Spinal cord (tissue), 10 donors: Measurements from ENCODE around the gene SYNCRIP. TPM values are rescaled to one million over a fixed set of nuclear protein-coding genes. Genes with fewer than 3 reads are reported as not detected.

Experiments used
- DNase-seq, 6 donors: peaks; one replicate each; pipeline versions ENCODE4 v3.0.0 to v3.0.0-alpha.2; 2013 to 2015; ENCODE audit warnings: low spot score in 6 of 6, low read depth in 4 of 6
- H3K27ac ChIP-seq: one replicate; pipeline ENCODE4 v1.5.1; 2013; ENCODE audit warnings: low read depth, low read length, control low read depth
- H3K27me3 ChIP-seq: one replicate; pipeline ENCODE4 v1.6.1; 2013; ENCODE audit warnings: low read length; ENCODE audit not compliant: control insufficient read depth, insufficient read depth
- H3K36me3 ChIP-seq: one replicate; pipeline ENCODE4 v1.6.1; 2013; ENCODE audit warnings: low read length; ENCODE audit not compliant: control insufficient read depth, insufficient read depth
- H3K4me1 ChIP-seq: one replicate; pipeline ENCODE4 v1.6.1; 2013; ENCODE audit warnings: low read length; ENCODE audit not compliant: control insufficient read depth, insufficient read depth
- H3K4me3 ChIP-seq: one replicate; pipeline ENCODE4 v1.5.1; 2013; ENCODE audit warnings: low read depth, low read length, control low read depth
- H3K9me3 ChIP-seq: one replicate; pipeline ENCODE4 v1.6.1; 2013; ENCODE audit warnings: low read length; ENCODE audit not compliant: control insufficient read depth, insufficient read depth
- WGBS: methylation state at CpG from one replicate; pipeline ENCODE4 v1.1.5; 2013; ENCODE audit warnings: missing lambda C conversion rate; ENCODE audit not compliant: insufficient coverage; 5-methylcytosine and 5-hydroxymethylcytosine counted together
- polyA plus RNA-seq, 2 donors: library from polyadenylated mRNA; unstranded; fragments of 120-200 nt; gene quantifications; one replicate each; pipeline ENCODE4 v1.2.1, GENCODE V29; 2013; ENCODE audit not compliant: insufficient read length in 2 of 2
- total RNA-seq, 2 donors: library from RNA; depleted of rRNA in 1 of 2; stranded (reverse); fragments of 120-200 nt in 1 of 2; fragments of >200 nt in 1 of 2; gene quantifications; one replicate each; pipeline versions ENCODE4 v1.2.3 to v1.2.4, GENCODE V29; 2013 to 2014
- donor health status: healthy.

The SYNCRIP gene
- total and polyA plus RNA-seq, 4 donors = 60.8 to 104 (median 75.7) TPM

- no peak overlapping the region for H3K4me3 ChIP-seq
- no peak overlapping the region for H3K27ac ChIP-seq
- H3K4me1 ChIP-seq = no peaks in the 10 kb centered on the region
- no peaks in the 10 kb centered on the region for H3K27me3 ChIP-seq
- peaks cover 2% of the 10 kb centered on the region for H3K36me3 ChIP-seq
- DNase-seq = no peak
- H3K9me3 ChIP-seq = no peaks in the 10 kb centered on the region
Measured at GRCh38 chr6:85672050-85672449, 29.4 kb upstream of the SYNCRIP start.

- H3K9me3 ChIP-seq = no peaks in the 10 kb centered on the region
- H3K4me3 ChIP-seq = no peak overlapping the region
- no peaks in the 10 kb centered on the region for H3K27me3 ChIP-seq
- 27% methylated on average over 1 of the region's 3 CpGs for WGBS
- DNase-seq = peak in 2 of 6 donors; percentile 3 to 22
- no peaks in the 10 kb centered on the region for H3K4me1 ChIP-seq
- peaks cover 6% of the 10 kb centered on the region for H3K36me3 ChIP-seq
- H3K27ac ChIP-seq = no peak overlapping the region
Measured at GRCh38 chr6:85670573-85670972, 27.9 kb upstream of the SYNCRIP start.

- Histone ChIP-seq H3K4me3 (no peak overlapping the region), H3K9me3 (no peaks in the 10 kb centered on the region), H3K36me3 (peaks cover 10% of the 10 kb centered on the region), H3K27ac (no peak overlapping the region), H3K27me3 (no peaks in the 10 kb centered on the region), H3K4me1 (no peaks in the 10 kb centered on the region)
- no peak for DNase-seq
- 40% methylated on average over 1 of the region's 4 CpGs for WGBS
Measured at GRCh38 chr6:85669735-85670194, 27.1 kb upstream of the SYNCRIP start.

GRCh38 chr6:85662251-85662650 lies 19.6 kb upstream of the SYNCRIP start:
- Histone ChIP-seq H3K9me3 (no peaks in the 10 kb centered on the region), H3K36me3 (peaks cover 17% of the 10 kb centered on the region), H3K27ac (no peak overlapping the region), H3K4me1 (no peaks in the 10 kb centered on the region), H3K27me3 (no peaks in the 10 kb centered on the region), H3K4me3 (no peak overlapping the region)
- no peak for DNase-seq

GRCh38 chr6:85660181-85660611 lies 17.5 kb upstream of the SYNCRIP start:
- 86% methylated on average over 5 of the region's 6 CpGs for WGBS
- Histone ChIP-seq H3K36me3 (peaks cover 11% of the 10 kb centered on the region), H3K9me3 (no peaks in the 10 kb centered on the region), H3K4me1 (no peaks in the 10 kb centered on the region), H3K27me3 (no peaks in the 10 kb centered on the region), H3K27ac (no peak overlapping the region), H3K4me3 (no peak overlapping the region)
- no peak for DNase-seq

GRCh38 chr6:85650606-85651005 lies 7.9 kb upstream of the SYNCRIP start:
- WGBS = no CpG with 5 or more reads among the region's 1 CpG
- H3K27me3 ChIP-seq = no peaks in the 10 kb centered on the region
- H3K4me1 ChIP-seq = no peaks in the 10 kb centered on the region
- no peak for DNase-seq
- H3K27ac ChIP-seq = no peak overlapping the region
- peaks cover 2% of the 10 kb centered on the region for H3K9me3 ChIP-seq
- H3K36me3 ChIP-seq = no peaks in the 10 kb centered on the region
- no peak overlapping the region for H3K4me3 ChIP-seq

- Histone ChIP-seq H3K27ac (peak overlapping the region; percentile 99), H3K9me3 (peaks cover 2% of the 10 kb centered on the region), H3K27me3 (no peaks in the 10 kb centered on the region), H3K4me3 (peak overlapping the region; percentile 89), H3K4me1 (no peaks in the 10 kb centered on the region), H3K36me3 (peaks cover 5% of the 10 kb centered on the region)
- DNase-seq = peak in 2 of 6 donors; percentile 13 to 31
- WGBS = 0% methylated on average over 1 of the region's 5 CpGs
Measured at GRCh38 chr6:85644279-85644762, 1.6 kb upstream of the SYNCRIP start.

- Histone ChIP-seq H3K27me3 (no peaks in the 10 kb centered on the region), H3K4me3 (peak overlapping the region; percentile 89), H3K36me3 (peaks cover 9% of the 10 kb centered on the region), H3K9me3 (peaks cover 2% of the 10 kb centered on the region), H3K4me1 (peaks cover 4% of the 10 kb centered on the region), H3K27ac (peak overlapping the region; percentile 99)
- WGBS = under 1% methylated on average over 62 of the region's 75 CpGs
- peak; percentile 60 to 96 (median 76) for DNase-seq
Measured at GRCh38 chr6:85643537-85644278, 1.0 kb upstream of the SYNCRIP start.

GRCh38 chr6:85641897-85642773 lies 551 bp downstream of the SYNCRIP start:
- DNase-seq = peak; percentile 10 to 85 (median 30)
- Histone ChIP-seq H3K36me3 (peaks cover 13% of the 10 kb centered on the region), H3K9me3 (no peaks in the 10 kb centered on the region), H3K27ac (peak overlapping the region; percentile 100), H3K27me3 (no peaks in the 10 kb centered on the region), H3K4me3 (peak overlapping the region; percentile 96), H3K4me1 (peaks cover 4% of the 10 kb centered on the region)
- under 1% methylated on average over 85 of the region's 85 CpGs for WGBS
